ENCODE results near the gene AMBRA1. TPM values are rescaled to one million over a fixed set of nuclear protein-coding genes. Genes with fewer than 3 reads are reported as not detected.

Gene AMBRA1
- total RNA-seq, 6 donors from 2014 or later, result 22.9 to 55.7 (median 33.2) TPM

GRCh38 chr11:46422588-46422987 is 171.2 kb downstream of the AMBRA1 start:
- ATAC-seq (ENCODE audit: low FRiP score in 2 of 2) (no peak), DNase-seq (no peak)
- Histone ChIP-seq H3K4me3 (no peak overlapping the region), H3K4me1 (no peaks in the 10 kb centered on the region), H3K36me3 (peaks cover 4 to 35% (median 10%) of the 10 kb centered on the region in 4 donors), H3K9me3 (no peaks in the 10 kb centered on the region), H3K27me3 (no peaks in the 10 kb centered on the region), H3K27ac (no peak overlapping the region)
- TF ChIP-seq CTCF (IDR thresholded peaks at IDR 0.05) (no peak), POLR2AphosphoS5 (IDR thresholded peaks at IDR 0.05) (no peak), EP300 (IDR thresholded peaks at IDR 0.05) (no peak), POLR2A (IDR thresholded peaks at IDR 0.05) (no peak)
- 76 to 81% methylated on average over 7 of the region's 7 CpGs for WGBS, 2 donors

- 85 to 91% methylated on average over 6 to 8 of the region's 8 CpGs for WGBS, 2 donors
- H3K4me1 ChIP-seq, result no peaks in the 10 kb centered on the region
- no peak overlapping the region for H3K4me3 ChIP-seq
- no peak overlapping the region for H3K27ac ChIP-seq
- TF ChIP-seq EP300 (IDR thresholded peaks at IDR 0.05), result no peak
- no peak for TF ChIP-seq CTCF (IDR thresholded peaks at IDR 0.05)
- no peak for TF ChIP-seq POLR2A (IDR thresholded peaks at IDR 0.05)
- TF ChIP-seq POLR2AphosphoS5 (IDR thresholded peaks at IDR 0.05), result no peak
- H3K9me3 ChIP-seq, result no peaks in the 10 kb centered on the region
- ATAC-seq (ENCODE audit: low FRiP score in 2 of 2) (no peak), DNase-seq (no peak)
- no peaks in the 10 kb centered on the region for H3K27me3 ChIP-seq
- H3K36me3 ChIP-seq, result peaks cover 4 to 41% (median 21%) of the 10 kb centered on the region in 4 donors
Measured at GRCh38 chr11:46421257-46421880, 172.5 kb downstream of the AMBRA1 start.

GRCh38 chr11:46420513-46420912 is 173.3 kb downstream of the AMBRA1 start:
- Histone ChIP-seq H3K36me3 (peaks cover 7 to 44% (median 29%) of the 10 kb centered on the region in 4 donors), H3K27me3 (no peaks in the 10 kb centered on the region), H3K27ac (no peak overlapping the region), H3K9me3 (no peaks in the 10 kb centered on the region), H3K4me3 (no peak overlapping the region), H3K4me1 (no peaks in the 10 kb centered on the region)
- TF ChIP-seq EP300 (IDR thresholded peaks at IDR 0.05) (no peak), POLR2A (IDR thresholded peaks at IDR 0.05) (no peak), CTCF (IDR thresholded peaks at IDR 0.05) (no peak), POLR2AphosphoS5 (IDR thresholded peaks at IDR 0.05) (no peak)
- DNase-seq (no peak), ATAC-seq (ENCODE audit: low FRiP score in 2 of 2) (no peak)
- WGBS, 2 donors, result 92 to 93% methylated on average over 1 of the region's 1 CpG

GRCh38 chr11:46418751-46419150 is 175.1 kb downstream of the AMBRA1 start:
- Histone ChIP-seq H3K36me3 (peaks cover 7 to 60% (median 45%) of the 10 kb centered on the region in 4 donors), H3K27ac (no peak overlapping the region), H3K9me3 (no peaks in the 10 kb centered on the region), H3K4me3 (no peak overlapping the region), H3K4me1 (no peaks in the 10 kb centered on the region), H3K27me3 (no peaks in the 10 kb centered on the region)
- no peak for DNase-seq
- no peak for ATAC-seq (ENCODE audit: low FRiP score in 2 of 2)
- 95% methylated on average over 5 of the region's 5 CpGs for WGBS, 2 donors
- no peak for TF ChIP-seq POLR2A (IDR thresholded peaks at IDR 0.05)
- TF ChIP-seq POLR2AphosphoS5 (IDR thresholded peaks at IDR 0.05), result no peak

- WGBS, 2 donors, result 89 to 94% methylated on average over 7 of the region's 7 CpGs
- DNase-seq (no peak), ATAC-seq (ENCODE audit: low FRiP score in 2 of 2) (no peak)
- Histone ChIP-seq H3K27me3 (no peaks in the 10 kb centered on the region), H3K27ac (no peak overlapping the region), H3K4me1 (no peaks in the 10 kb centered on the region), H3K9me3 (no peaks in the 10 kb centered on the region), H3K36me3 (peaks cover 7 to 70% (median 47%) of the 10 kb centered on the region in 4 donors), H3K4me3 (no peak overlapping the region)
- TF ChIP-seq POLR2A (IDR thresholded peaks at IDR 0.05) (no peak), EP300 (IDR thresholded peaks at IDR 0.05) (no peak), CTCF (IDR thresholded peaks at IDR 0.05) (no peak), POLR2AphosphoS5 (IDR thresholded peaks at IDR 0.05) (no peak)
Measured at GRCh38 chr11:46417711-46418110, 176.1 kb downstream of the AMBRA1 start.

Measured in upper lobe of left lung (tissue), 6 donors.